ENCODE measurements around the gene SLC26A8.

- TF ChIP-seq CTCF (IDR thresholded peaks at IDR 0.05) (no peak), POLR2AphosphoS5 (IDR thresholded peaks at IDR 0.05; ENCODE audit: insufficient read depth in 1 of 2, low read depth in 1 of 2) (no peak), POLR2A (IDR thresholded peaks at IDR 0.05) (no peak)
Measured at GRCh38 chr6:36065916-36066315, 41.5 kb upstream of the SLC26A8 start.

Data from vagina (tissue), 2 donors.